SK-N-DZ (cell line): ENCODE measurements around the gene TNFRSF13B.
"Not testable (repeated sequence)": the region's sequence is repeated elsewhere in the genome, so short reads cannot be mapped to it uniquely, and the experiment has no call there.

ENCODE experiments used
- DNase-seq: peaks from one replicate; pipeline ENCODE4 v3.0.0-alpha.2; 2015; ENCODE audit warnings: low spot score
- small RNA-seq, 2 experiments: library from RNA; depleted of rRNA; stranded (forward); fragments of <200 nt; gene quantifications; one replicate each; pipeline ENCODE3, GENCODE V24; 2014

Gene TNFRSF13B

GRCh38 chr17:16911141-16911937, 60.6 kb downstream of the TNFRSF13B start:
- no peak for DNase-seq

- DNase-seq: no peak
Measured at GRCh38 chr17:16910341-16910740, 61.6 kb downstream of the TNFRSF13B start.

- no peak for DNase-seq
Measured at GRCh38 chr17:16909472-16910246, 62.3 kb downstream of the TNFRSF13B start.

GRCh38 chr17:16908273-16908672, 63.6 kb downstream of the TNFRSF13B start:
- DNase-seq: no peak

- no peak for DNase-seq
Measured at GRCh38 chr17:16906680-16907079, 65.2 kb downstream of the TNFRSF13B start.

GRCh38 chr17:16905593-16906191, 66.2 kb downstream of the TNFRSF13B start:
- DNase-seq: no peak

- not testable (repeated sequence) for DNase-seq
Measured at GRCh38 chr17:16903070-16903469, 68.8 kb downstream of the TNFRSF13B start.

- DNase-seq: no peak
Measured at GRCh38 chr17:16900288-16900882, 71.5 kb downstream of the TNFRSF13B start.

GRCh38 chr17:16897211-16897896, 74.6 kb downstream of the TNFRSF13B start:
- DNase-seq: not testable (repeated sequence)

GRCh38 chr17:16896235-16896634, 75.7 kb downstream of the TNFRSF13B start:
- not testable (repeated sequence) for DNase-seq

GRCh38 chr17:16893527-16893926, 78.4 kb downstream of the TNFRSF13B start:
- DNase-seq: not testable (repeated sequence)

GRCh38 chr17:16892876-16893454, 79.0 kb downstream of the TNFRSF13B start:
- DNase-seq: not testable (repeated sequence)

GRCh38 chr17:16889088-16889465, 82.8 kb downstream of the TNFRSF13B start:
- no peak for DNase-seq

Small RNA genes lying within 50 kb of the gene (small RNA-seq; reads per million reads assigned to genes)
- gene AL353996.1: 0 reads per million in 2 experiments
